Measurements from ENCODE around the gene NUAK2. TPM values are rescaled to one million over a fixed set of nuclear protein-coding genes. Genes with fewer than 3 reads are reported as not detected.

Gene NUAK2
- total RNA-seq, 4 donors from 2014 or later, result 0.42 to 0.86 (median 0.74) TPM

DNA sequence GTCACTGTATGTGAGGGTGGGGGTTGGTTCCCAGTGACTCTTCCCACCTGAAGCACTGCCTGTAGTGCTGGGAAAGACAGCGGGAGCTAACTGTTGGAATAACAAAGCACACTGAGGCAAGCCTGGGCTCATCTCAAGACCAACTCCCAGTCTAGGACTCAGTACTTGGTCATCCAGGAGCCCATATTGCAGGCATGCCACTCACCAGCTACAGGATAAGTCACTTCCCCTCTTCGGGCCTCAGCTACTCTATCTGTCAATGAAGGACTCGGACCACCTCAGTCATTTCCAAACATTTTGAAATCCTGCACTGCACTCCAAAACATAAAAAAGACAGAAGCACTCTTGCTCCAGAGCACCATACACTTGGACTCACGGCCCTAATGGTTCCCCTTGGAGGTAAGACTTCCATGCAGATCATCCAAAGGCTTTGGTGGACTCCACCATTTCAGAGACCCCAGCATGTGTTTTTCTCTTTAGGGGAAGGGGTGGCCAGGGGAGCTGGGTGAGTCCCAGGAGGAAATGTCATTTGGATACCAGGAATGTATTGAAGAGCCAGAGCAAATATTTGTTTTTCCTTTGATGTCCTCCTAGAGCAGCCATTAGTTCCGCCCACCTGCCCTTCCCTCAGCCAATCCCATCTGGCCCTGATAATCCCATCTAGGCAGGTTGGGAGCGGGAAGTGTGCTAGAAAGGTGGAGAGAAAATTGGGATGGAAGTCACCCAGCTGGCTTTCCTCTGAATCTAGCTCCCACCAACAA lies 3.1 kb downstream of the NUAK2 start:
- no peaks in the 10 kb centered on the region for H3K9me3 ChIP-seq
- no peak for DNase-seq (ENCODE audit: extremely low spot score)
- peaks cover 58 to 68% (median 60%) of the 10 kb centered on the region in 4 donors for H3K4me1 ChIP-seq
- intact Hi-C loops (cut with DNase I), result no loop called here
- 94% methylated on average over 6 of the region's 6 CpGs for WGBS
- no peaks in the 10 kb centered on the region for H3K36me3 ChIP-seq
- peak overlapping the region in 2 of 4 donors; percentile 10 to 18 for H3K27ac ChIP-seq (replicated peaks in 1 of 4)
- peaks cover 0 to 6% (median 0%) of the 10 kb centered on the region in 4 donors for H3K27me3 ChIP-seq
- TF ChIP-seq POLR2A (IDR thresholded peaks at IDR 0.05; ENCODE audit: low read depth), result no peak
- no peak for TF ChIP-seq POLR2AphosphoS5 (IDR thresholded peaks at IDR 0.05)
- TF ChIP-seq, protein P1, sequence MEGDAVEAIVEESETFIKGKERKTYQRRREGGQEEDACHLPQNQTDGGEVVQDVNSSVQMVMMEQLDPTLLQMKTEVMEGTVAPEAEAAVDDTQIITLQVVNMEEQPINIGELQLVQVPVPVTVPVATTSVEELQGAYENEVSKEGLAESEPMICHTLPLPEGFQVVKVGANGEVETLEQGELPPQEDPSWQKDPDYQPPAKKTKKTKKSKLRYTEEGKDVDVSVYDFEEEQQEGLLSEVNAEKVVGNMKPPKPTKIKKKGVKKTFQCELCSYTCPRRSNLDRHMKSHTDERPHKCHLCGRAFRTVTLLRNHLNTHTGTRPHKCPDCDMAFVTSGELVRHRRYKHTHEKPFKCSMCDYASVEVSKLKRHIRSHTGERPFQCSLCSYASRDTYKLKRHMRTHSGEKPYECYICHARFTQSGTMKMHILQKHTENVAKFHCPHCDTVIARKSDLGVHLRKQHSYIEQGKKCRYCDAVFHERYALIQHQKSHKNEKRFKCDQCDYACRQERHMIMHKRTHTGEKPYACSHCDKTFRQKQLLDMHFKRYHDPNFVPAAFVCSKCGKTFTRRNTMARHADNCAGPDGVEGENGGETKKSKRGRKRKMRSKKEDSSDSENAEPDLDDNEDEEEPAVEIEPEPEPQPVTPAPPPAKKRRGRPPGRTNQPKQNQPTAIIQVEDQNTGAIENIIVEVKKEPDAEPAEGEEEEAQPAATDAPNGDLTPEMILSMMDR (IDR thresholded peaks at IDR 0.05), result no peak
- TF ChIP-seq EP300 (IDR thresholded peaks at IDR 0.05), result no peak
- peak overlapping the region in 1 of 4 donors; percentile 8 for H3K4me3 ChIP-seq

GRCh38 chr1:205317311-205317917 lies 4.1 kb downstream of the NUAK2 start:
- intact Hi-C loops (cut with DNase I), result no loop called here
- no peak for DNase-seq (ENCODE audit: extremely low spot score)
- H3K36me3 ChIP-seq, result no peaks in the 10 kb centered on the region
- peaks cover 61 to 72% (median 65%) of the 10 kb centered on the region in 4 donors for H3K4me1 ChIP-seq
- no peaks in the 10 kb centered on the region for H3K9me3 ChIP-seq
- no peak overlapping the region for H3K27ac ChIP-seq (replicated peaks in 1 of 4)
- TF ChIP-seq, protein P1 (IDR thresholded peaks at IDR 0.05), result no peak
- no peak for TF ChIP-seq EP300 (IDR thresholded peaks at IDR 0.05)
- TF ChIP-seq POLR2AphosphoS5 (IDR thresholded peaks at IDR 0.05), result no peak
- no peak for TF ChIP-seq POLR2A (IDR thresholded peaks at IDR 0.05; ENCODE audit: low read depth)
- WGBS, result 28% methylated on average over 6 of the region's 7 CpGs
- no peak overlapping the region for H3K4me3 ChIP-seq
- H3K27me3 ChIP-seq, result peaks cover 0 to 6% (median 0%) of the 10 kb centered on the region in 4 donors

- DNase-seq (ENCODE audit: extremely low spot score), result no peak
- H3K36me3 ChIP-seq, result no peaks in the 10 kb centered on the region
- H3K27me3 ChIP-seq, result peaks cover 0 to 6% (median 0%) of the 10 kb centered on the region in 4 donors
- no peak overlapping the region for H3K27ac ChIP-seq (replicated peaks in 1 of 4)
- peaks cover 55 to 64% (median 61%) of the 10 kb centered on the region in 4 donors for H3K4me1 ChIP-seq
- 46% methylated on average over 2 of the region's 2 CpGs for WGBS
- H3K4me3 ChIP-seq, result no peak overlapping the region
- TF ChIP-seq POLR2A (IDR thresholded peaks at IDR 0.05; ENCODE audit: low read depth) (no peak), POLR2AphosphoS5 (IDR thresholded peaks at IDR 0.05) (no peak), EP300 (IDR thresholded peaks at IDR 0.05) (no peak)
- TF ChIP-seq, protein P1 (IDR thresholded peaks at IDR 0.05), result no peak
- no peaks in the 10 kb centered on the region for H3K9me3 ChIP-seq
- intact Hi-C loops (cut with DNase I), result no loop called here
These were observed 5.4 kb downstream of the NUAK2 start for GRCh38 chr1:205316161-205316566.

DNA sequence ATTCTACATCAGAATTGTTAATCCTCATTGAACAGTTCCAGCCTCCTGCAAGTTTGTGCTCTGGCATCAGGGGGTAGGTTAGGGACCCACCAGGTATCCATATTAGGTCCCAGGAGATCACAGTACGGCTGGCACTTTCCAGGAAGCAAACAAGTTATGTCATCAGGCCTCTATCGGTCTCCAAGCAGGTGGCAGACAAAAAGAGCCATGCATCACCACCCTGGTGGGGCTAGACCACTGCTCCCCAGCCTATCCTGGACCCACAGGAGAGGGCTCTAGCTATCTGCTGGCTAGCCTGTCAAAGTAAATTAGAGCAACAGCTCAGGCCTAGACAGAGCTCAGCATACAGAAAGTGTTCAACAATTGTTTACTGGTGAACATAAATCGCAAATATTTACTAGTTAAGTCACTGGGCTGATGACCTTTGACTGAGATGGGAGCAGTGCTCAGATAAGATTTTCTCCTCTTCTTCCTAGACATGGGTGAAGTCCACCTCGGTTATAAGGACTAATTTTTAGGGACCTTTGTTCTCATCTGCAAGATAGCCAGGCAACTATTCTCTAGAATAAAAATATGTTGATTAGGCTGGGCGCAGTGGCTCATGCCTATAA lies 6.4 kb downstream of the NUAK2 start:
- no peaks in the 10 kb centered on the region for H3K9me3 ChIP-seq
- WGBS, result 96% methylated on average over 4 of the region's 5 CpGs
- TF ChIP-seq POLR2AphosphoS5 (IDR thresholded peaks at IDR 0.05) (no peak), EP300 (IDR thresholded peaks at IDR 0.05) (no peak), POLR2A (IDR thresholded peaks at IDR 0.05; ENCODE audit: low read depth) (no peak)
- TF ChIP-seq, protein P1 (IDR thresholded peaks at IDR 0.05), result no peak
- H3K4me1 ChIP-seq, result peaks cover 48 to 55% (median 52%) of the 10 kb centered on the region in 4 donors
- intact Hi-C loops (cut with DNase I), result no loop called here
- no peak overlapping the region for H3K4me3 ChIP-seq
- no peak for DNase-seq (ENCODE audit: extremely low spot score)
- no peak overlapping the region for H3K27ac ChIP-seq (replicated peaks in 1 of 4)
- peaks cover 0 to 6% (median 2%) of the 10 kb centered on the region in 4 donors for H3K36me3 ChIP-seq
- H3K27me3 ChIP-seq, result peaks cover 0 to 6% (median 0%) of the 10 kb centered on the region in 4 donors

Measured in esophagus muscularis mucosa (tissue), 4 donors.